ENCODE measurements around the gene NCBP2L. TPM values are rescaled to one million over a fixed set of nuclear protein-coding genes. Genes with fewer than 3 reads are reported as not detected.

Gene NCBP2L
- total and polyA plus RNA-seq, 11 donors = not detected

- no peak for TF ChIP-seq CTCF (IDR thresholded peaks at IDR 0.05)
- no peak for TF ChIP-seq POLR2A (IDR thresholded peaks at IDR 0.05)
- intact Hi-C loops (cut with DNase I) = no loop called here
- no peak overlapping the region for H3K27ac ChIP-seq
- H3K9me3 ChIP-seq = no peaks in the 10 kb centered on the region
- ATAC-seq (no peak), DNase-seq (no peak)
- peaks cover 0 to 23% (median 8%) of the 10 kb centered on the region in 12 donors for H3K4me1 ChIP-seq
- no peak overlapping the region for H3K4me3 ChIP-seq
- H3K27me3 ChIP-seq = peaks cover 0 to 56% (median 0%) of the 10 kb centered on the region in 9 donors
- H3K36me3 ChIP-seq = peaks cover 0 to 12% (median 0%) of the 10 kb centered on the region in 9 donors
- WGBS, 4 donors = 84 to 99% (median 92%) methylated on average over 13 to 15 of the region's 15 CpGs
Observed at GRCh38 chrX:107840971-107841370, 63.4 kb downstream of the NCBP2L start.

- no peak for TF ChIP-seq CTCF (IDR thresholded peaks at IDR 0.05)
- no peak for TF ChIP-seq POLR2A (IDR thresholded peaks at IDR 0.05)
- H3K9me3 ChIP-seq = no peaks in the 10 kb centered on the region
- peaks cover 0 to 12% (median 0%) of the 10 kb centered on the region in 9 donors for H3K36me3 ChIP-seq
- no peak for DNase-seq
- intact Hi-C loops (cut with DNase I) = no loop called here
- peaks cover 0 to 32% (median 8%) of the 10 kb centered on the region in 12 donors for H3K4me1 ChIP-seq
- no peak overlapping the region for H3K27ac ChIP-seq
- WGBS, 4 donors = 73 to 86% (median 79%) methylated on average over 6 of the region's 6 CpGs
- no peak for ATAC-seq
- H3K27me3 ChIP-seq = peaks cover 0 to 47% (median 0%) of the 10 kb centered on the region in 9 donors
- H3K4me3 ChIP-seq = no peak overlapping the region
Observed at GRCh38 chrX:107842715-107843400, 65.3 kb downstream of the NCBP2L start.

Other genes starting within 250 kb of the NCBP2L start
- gene PRPS1, start 149.2 kb upstream of the NCBP2L start, total RNA-seq = 10 to 100 TPM; 19.4 to 32.0 (median 25.0) TPM
- gene PRPS1, start 149.2 kb upstream of the NCBP2L start, polyA plus RNA-seq = 10 to 100 TPM in 1 of 2 donors, 1 to 10 TPM in 1; 7.2 to 41.0 TPM
- 100 to 1,000 TPM in 2 of 9 donors, 10 to 100 TPM in 7; 28.0 to 145 (median 30.5) TPM for gene TSC22D3, start 1.9 kb upstream of the NCBP2L start, total RNA-seq
- gene TSC22D3, start 1.9 kb upstream of the NCBP2L start, polyA plus RNA-seq = 100 to 1,000 TPM in 1 of 2 donors, 10 to 100 TPM in 1; 41.5 to 113 TPM
- 10 to 100 TPM in 1 of 9 donors, 1 to 10 TPM in 8; 2.9 to 16.2 (median 6.2) TPM for gene MID2, start 48.1 kb downstream of the NCBP2L start, total RNA-seq
- 1 to 10 TPM in 1 of 2 donors, under 1 TPM in 1; 0.53 to 2.1 TPM for gene MID2, start 48.1 kb downstream of the NCBP2L start, polyA plus RNA-seq
- not detected for gene TEX13B, start 204.6 kb downstream of the NCBP2L start, total RNA-seq
- not detected for gene TEX13B, start 204.6 kb downstream of the NCBP2L start, polyA plus RNA-seq

Measured in heart left ventricle (tissue), 16 donors.